Measurements from ENCODE around the gene WDR19. TPM values are rescaled to one million over a fixed set of nuclear protein-coding genes. Genes with fewer than 3 reads are reported as not detected.

Gene WDR19
- total RNA-seq, 4 donors from 2014 or later = 6.1 to 16.2 (median 9.6) TPM

- TF ChIP-seq POLR2A (IDR thresholded peaks at IDR 0.05) = no peak
- TF ChIP-seq CTCF (IDR thresholded peaks at IDR 0.05 in 4 of 5, conservative IDR thresholded peaks at IDR 0.05 in 1 of 5) = no peak
- no peaks in the 10 kb centered on the region for H3K36me3 ChIP-seq
- in situ Hi-C loops (cut with MboI; ENCODE audit: low sequenced_read_pairs in 4 of 4) = no loop called here
- intact Hi-C loops (cut with DNase I; ENCODE audit: low total_unique reads) = no loop called here
- H3K9me3 ChIP-seq = no peaks in the 10 kb centered on the region
- DNase-seq = no peak
- no peaks in the 10 kb centered on the region for H3K4me1 ChIP-seq
- no peak for ATAC-seq
- H3K4me3 ChIP-seq = no peak overlapping the region
- H3K27ac ChIP-seq = no peak overlapping the region
- H3K27me3 ChIP-seq = no peaks in the 10 kb centered on the region
These were observed 28.3 kb upstream of the WDR19 start for GRCh38 chr4:39154009-39154408.

GRCh38 chr4:39157520-39157919, 24.8 kb upstream of the WDR19 start:
- TF ChIP-seq POLR2A (IDR thresholded peaks at IDR 0.05) (no peak), CTCF (IDR thresholded peaks at IDR 0.05 in 4 of 5, conservative IDR thresholded peaks at IDR 0.05 in 1 of 5) (no peak)
- Histone ChIP-seq H3K4me1 (no peaks in the 10 kb centered on the region), H3K36me3 (no peaks in the 10 kb centered on the region), H3K27me3 (no peaks in the 10 kb centered on the region), H3K4me3 (no peak overlapping the region), H3K27ac (no peak overlapping the region), H3K9me3 (no peaks in the 10 kb centered on the region)
- intact Hi-C loops (cut with DNase I; ENCODE audit: low total_unique reads) (no loop called here), in situ Hi-C loops (cut with MboI; ENCODE audit: low sequenced_read_pairs in 4 of 4) (no loop called here)
- ATAC-seq (no peak), DNase-seq (no peak)

- DNase-seq = no peak
- in situ Hi-C loops (cut with MboI; ENCODE audit: low sequenced_read_pairs in 4 of 4) (no loop called here), intact Hi-C loops (cut with DNase I; ENCODE audit: low total_unique reads) (no loop called here)
- H3K4me3 ChIP-seq = no peak overlapping the region
- no peaks in the 10 kb centered on the region for H3K36me3 ChIP-seq
- H3K4me1 ChIP-seq = no peaks in the 10 kb centered on the region
- H3K27ac ChIP-seq = no peak overlapping the region
- no peaks in the 10 kb centered on the region for H3K9me3 ChIP-seq
- TF ChIP-seq CTCF (IDR thresholded peaks at IDR 0.05 in 4 of 5, conservative IDR thresholded peaks at IDR 0.05 in 1 of 5) (no peak), POLR2A (IDR thresholded peaks at IDR 0.05) (no peak)
- no peak for ATAC-seq
- H3K27me3 ChIP-seq = no peaks in the 10 kb centered on the region
These were observed 16.2 kb upstream of the WDR19 start for GRCh38 chr4:39166177-39166576.

GRCh38 chr4:39166669-39167068, 15.7 kb upstream of the WDR19 start:
- no peak overlapping the region for H3K4me3 ChIP-seq
- ATAC-seq (no peak), DNase-seq (no peak)
- no peak overlapping the region for H3K27ac ChIP-seq
- no peaks in the 10 kb centered on the region for H3K9me3 ChIP-seq
- no peaks in the 10 kb centered on the region for H3K4me1 ChIP-seq
- no peaks in the 10 kb centered on the region for H3K27me3 ChIP-seq
- TF ChIP-seq CTCF (IDR thresholded peaks at IDR 0.05 in 4 of 5, conservative IDR thresholded peaks at IDR 0.05 in 1 of 5) (no peak), POLR2A (IDR thresholded peaks at IDR 0.05) (no peak)
- in situ Hi-C loops (cut with MboI; ENCODE audit: low sequenced_read_pairs in 4 of 4) = no loop called here
- intact Hi-C loops (cut with DNase I; ENCODE audit: low total_unique reads) = no loop called here
- no peaks in the 10 kb centered on the region for H3K36me3 ChIP-seq

- DNase-seq (no peak), ATAC-seq (no peak)
- Histone ChIP-seq H3K4me3 (no peak overlapping the region), H3K27me3 (no peaks in the 10 kb centered on the region), H3K4me1 (no peaks in the 10 kb centered on the region), H3K9me3 (no peaks in the 10 kb centered on the region), H3K27ac (no peak overlapping the region), H3K36me3 (no peaks in the 10 kb centered on the region)
- intact Hi-C loops (cut with DNase I; ENCODE audit: low total_unique reads) = no loop called here
- TF ChIP-seq CTCF (IDR thresholded peaks at IDR 0.05 in 4 of 5, conservative IDR thresholded peaks at IDR 0.05 in 1 of 5) (no peak), POLR2A (IDR thresholded peaks at IDR 0.05) (no peak)
- in situ Hi-C loops (cut with MboI; ENCODE audit: low sequenced_read_pairs in 4 of 4) = no loop called here
These were observed 12.9 kb upstream of the WDR19 start for GRCh38 chr4:39169426-39169825.

Data from gastrocnemius medialis (tissue), 4 donors.